Prostate gland (tissue), 2 donors: ENCODE measurements around the gene TMEM181.

Experiments
- CTCF ChIP-seq, 4 experiments: fragments of 200-600 bp in 2 of 4; fragments of 450-650 bp in 2 of 4; sonication (generic) in 2 of 4; IDR thresholded peaks; 1 replicate in 3 of 4; 2 replicates in 1 of 4; pipeline ENCODE4 v1.5.1; 2016 to 2019; ENCODE audit warnings: antibody characterized with exemption in 4 of 4, mild to moderate bottlenecking in 2 of 4, moderate library complexity in 2 of 4
- POLR2A ChIP-seq: fragments of 450-650 bp; IDR thresholded peaks from one replicate; pipeline ENCODE4 v1.6.1; 2016; ENCODE audit warnings: antibody characterized with exemption, mild to moderate bottlenecking

DNA sequence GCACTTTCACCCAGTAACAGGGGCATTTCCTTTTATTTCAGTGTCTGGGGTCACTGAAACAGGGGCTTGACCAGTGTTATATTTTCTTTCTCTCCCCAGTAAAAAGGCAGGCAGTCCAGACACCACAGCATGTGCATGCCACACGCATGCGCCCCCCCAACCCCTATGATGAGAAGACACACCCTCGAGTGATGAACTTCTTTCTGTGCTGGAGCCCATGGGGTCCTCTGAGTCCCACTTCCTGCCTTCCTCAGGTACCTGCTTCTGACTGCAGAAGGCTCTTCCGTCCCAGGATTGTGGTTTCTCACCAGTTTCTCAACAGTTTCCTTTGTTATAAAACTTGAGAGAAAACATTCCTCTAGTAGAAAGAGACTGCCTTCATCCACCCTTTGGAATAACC, 45.7 kb upstream of the TMEM181 start:
- no peak for TF ChIP-seq CTCF (IDR thresholded peaks at IDR 0.05)
- TF ChIP-seq POLR2A = no peak
